Lower lobe of right lung (tissue), 2 donors: ENCODE measurements around the gene NRGN. TPM values are rescaled to one million over a fixed set of nuclear protein-coding genes. Genes with fewer than 3 reads are reported as not detected.

Source experiments
- ATAC-seq, 2 donors: fragments of 200-7000 bp; cut with Tn5 transposase; one replicate each; pipeline ENCODE4 v1.9.1; 2020 to 2022; ENCODE audit warnings: mild to moderate bottlenecking in 2 of 2, moderate library complexity in 2 of 2
- DNase-seq: peaks from one replicate; pipeline ENCODE4 v3.0.0-alpha.2; 2020
- H3K27ac ChIP-seq: fragments of 200-600 bp; one replicate; pipeline ENCODE4 v1.8.0; 2022
- H3K27me3 ChIP-seq: fragments of 200-600 bp; one replicate; pipeline ENCODE4 v1.8.0; 2022; ENCODE audit warnings: low read depth
- H3K36me3 ChIP-seq: fragments of 200-600 bp; one replicate; pipeline ENCODE4 v1.8.0; 2022; ENCODE audit warnings: mild to moderate bottlenecking
- H3K4me1 ChIP-seq: fragments of 200-600 bp; one replicate; pipeline ENCODE4 v1.8.0; 2022
- H3K4me3 ChIP-seq: fragments of 200-600 bp; one replicate; pipeline ENCODE4 v1.8.0; 2022; ENCODE audit warnings: mild to moderate bottlenecking
- H3K9me3 ChIP-seq: fragments of 200-600 bp; one replicate; pipeline ENCODE4 v1.8.0; 2022
- intact Hi-C: fragments of 100-400 bp; cut with DNase I; formaldehyde crosslinking; loops from one replicate; pipeline ENCODE4 v1.11.0; 2022
- total RNA-seq: library from RNA; stranded (reverse); fragmentation: NEBNext Ultra II Directional; extraction: Animal tissue kit (Norgen Biotek cat#: 25700); gene quantifications from one replicate; pipeline ENCODE4 v1.2.1, GENCODE V29; 2021
- TF ChIP-seq, protein P1 (sequence below): fragments of 200-600 bp; IDR thresholded peaks from one replicate; pipeline ENCODE4 v1.8.0; 2022; ENCODE audit warnings: antibody characterized with exemption, mild to moderate bottlenecking
- donor health status: DM: no; HTN: yes; CAD: no; lungs with severe emphysema.

NRGN gene
- total RNA-seq, 1 donor from 2014 or later, result 99.1 TPM

DNA sequence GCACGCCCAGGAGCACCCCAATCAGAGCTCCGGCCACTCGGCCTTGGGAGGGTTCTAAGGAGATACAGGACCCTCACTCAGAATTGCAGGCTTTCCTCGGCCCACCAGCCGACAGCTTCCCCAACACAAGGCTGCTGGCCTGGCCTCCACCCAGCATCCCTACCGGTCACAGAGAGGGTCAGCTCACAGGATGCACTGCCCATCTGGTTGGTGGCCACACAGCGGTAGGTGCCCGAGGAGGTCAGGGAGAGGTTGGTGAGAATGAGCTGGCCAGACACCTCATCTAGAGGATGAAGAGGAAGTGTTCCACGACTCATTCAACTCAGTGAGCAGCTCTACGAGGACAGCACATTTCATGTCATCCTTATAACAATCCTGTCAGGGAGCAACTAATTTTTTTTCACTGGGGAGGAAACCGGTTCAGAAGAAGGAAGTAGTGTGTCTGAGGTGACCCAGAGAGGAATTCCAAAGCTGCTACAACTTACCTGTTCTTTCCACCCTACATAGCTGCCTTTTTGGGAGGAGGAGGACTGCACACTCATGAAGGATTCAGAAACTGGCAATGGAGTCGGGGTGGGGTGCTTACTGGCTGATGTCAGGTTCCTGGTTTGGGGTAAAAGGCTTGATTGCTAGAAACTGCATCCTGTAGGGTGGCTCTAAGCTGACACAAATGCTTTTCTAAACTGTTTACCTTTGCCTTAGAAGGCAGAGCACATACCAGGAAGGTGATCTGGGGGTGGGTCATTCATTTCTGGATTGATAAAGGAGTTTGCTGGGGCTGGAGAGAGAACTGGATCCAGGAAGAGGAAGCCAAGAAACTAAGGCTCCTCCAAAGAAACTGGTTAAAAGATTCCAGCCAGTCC, 9.0 kb downstream of the NRGN start:
- DNase-seq (no peak), ATAC-seq (no peak)
- H3K9me3 ChIP-seq, result no peaks in the 10 kb centered on the region
- no peaks in the 10 kb centered on the region for H3K27me3 ChIP-seq
- peak overlapping the region; percentile 80 for H3K27ac ChIP-seq
- H3K4me1 ChIP-seq, result peaks cover 61% of the 10 kb centered on the region
- intact Hi-C loops, result loop anchor here (10.0 kb wide), 1 partner anchor 74 kb away; the partner anchor contains the start of genes SIAE and SPA17
- no peak overlapping the region for H3K4me3 ChIP-seq
- H3K36me3 ChIP-seq, result peaks cover 14% of the 10 kb centered on the region
- TF ChIP-seq, protein P1, sequence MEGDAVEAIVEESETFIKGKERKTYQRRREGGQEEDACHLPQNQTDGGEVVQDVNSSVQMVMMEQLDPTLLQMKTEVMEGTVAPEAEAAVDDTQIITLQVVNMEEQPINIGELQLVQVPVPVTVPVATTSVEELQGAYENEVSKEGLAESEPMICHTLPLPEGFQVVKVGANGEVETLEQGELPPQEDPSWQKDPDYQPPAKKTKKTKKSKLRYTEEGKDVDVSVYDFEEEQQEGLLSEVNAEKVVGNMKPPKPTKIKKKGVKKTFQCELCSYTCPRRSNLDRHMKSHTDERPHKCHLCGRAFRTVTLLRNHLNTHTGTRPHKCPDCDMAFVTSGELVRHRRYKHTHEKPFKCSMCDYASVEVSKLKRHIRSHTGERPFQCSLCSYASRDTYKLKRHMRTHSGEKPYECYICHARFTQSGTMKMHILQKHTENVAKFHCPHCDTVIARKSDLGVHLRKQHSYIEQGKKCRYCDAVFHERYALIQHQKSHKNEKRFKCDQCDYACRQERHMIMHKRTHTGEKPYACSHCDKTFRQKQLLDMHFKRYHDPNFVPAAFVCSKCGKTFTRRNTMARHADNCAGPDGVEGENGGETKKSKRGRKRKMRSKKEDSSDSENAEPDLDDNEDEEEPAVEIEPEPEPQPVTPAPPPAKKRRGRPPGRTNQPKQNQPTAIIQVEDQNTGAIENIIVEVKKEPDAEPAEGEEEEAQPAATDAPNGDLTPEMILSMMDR, result no peak

DNA sequence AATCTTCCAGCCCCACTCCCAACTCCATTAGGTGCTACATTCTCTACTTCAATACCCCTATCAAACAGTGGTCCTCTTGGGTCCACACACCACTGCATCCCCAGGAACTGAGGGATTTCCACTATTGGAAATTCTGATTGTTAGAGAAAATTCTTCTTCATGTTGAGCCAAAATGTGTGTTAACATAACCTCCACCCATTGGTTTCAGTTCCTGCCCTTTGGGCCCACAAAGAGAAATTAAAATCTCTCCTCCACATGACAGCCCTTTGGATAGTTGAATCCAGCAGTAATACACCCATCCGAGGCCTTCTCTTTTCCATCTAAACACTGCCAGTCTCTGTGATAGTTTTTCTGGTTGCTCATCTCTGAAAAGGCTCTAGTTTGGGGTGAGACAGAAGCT, 10.2 kb downstream of the NRGN start:
- DNase-seq (no peak), ATAC-seq (no peak)
- Histone ChIP-seq H3K4me3 (no peak overlapping the region), H3K27me3 (no peaks in the 10 kb centered on the region), H3K36me3 (peaks cover 26% of the 10 kb centered on the region), H3K4me1 (peaks cover 73% of the 10 kb centered on the region), H3K27ac (no peak overlapping the region), H3K9me3 (no peaks in the 10 kb centered on the region)
- TF ChIP-seq, protein P1, result no peak
- intact Hi-C loops, result loop anchor here (10.0 kb wide), 1 partner anchor 75 kb away; the partner anchor contains the start of genes SIAE and SPA17

GRCh38 chr11:124751391-124751740, 11.6 kb downstream of the NRGN start:
- peaks cover 75% of the 10 kb centered on the region for H3K4me1 ChIP-seq
- peaks cover 36% of the 10 kb centered on the region for H3K36me3 ChIP-seq
- H3K9me3 ChIP-seq, result no peaks in the 10 kb centered on the region
- H3K27ac ChIP-seq, result peak overlapping the region; percentile 84
- H3K4me3 ChIP-seq, result peak overlapping the region; percentile 49
- peak in 1 of 2 donors; percentile 0 for ATAC-seq
- intact Hi-C loops, result no loop called here
- no peaks in the 10 kb centered on the region for H3K27me3 ChIP-seq
- DNase-seq, result no peak
- TF ChIP-seq, protein P1, result no peak

DNA sequence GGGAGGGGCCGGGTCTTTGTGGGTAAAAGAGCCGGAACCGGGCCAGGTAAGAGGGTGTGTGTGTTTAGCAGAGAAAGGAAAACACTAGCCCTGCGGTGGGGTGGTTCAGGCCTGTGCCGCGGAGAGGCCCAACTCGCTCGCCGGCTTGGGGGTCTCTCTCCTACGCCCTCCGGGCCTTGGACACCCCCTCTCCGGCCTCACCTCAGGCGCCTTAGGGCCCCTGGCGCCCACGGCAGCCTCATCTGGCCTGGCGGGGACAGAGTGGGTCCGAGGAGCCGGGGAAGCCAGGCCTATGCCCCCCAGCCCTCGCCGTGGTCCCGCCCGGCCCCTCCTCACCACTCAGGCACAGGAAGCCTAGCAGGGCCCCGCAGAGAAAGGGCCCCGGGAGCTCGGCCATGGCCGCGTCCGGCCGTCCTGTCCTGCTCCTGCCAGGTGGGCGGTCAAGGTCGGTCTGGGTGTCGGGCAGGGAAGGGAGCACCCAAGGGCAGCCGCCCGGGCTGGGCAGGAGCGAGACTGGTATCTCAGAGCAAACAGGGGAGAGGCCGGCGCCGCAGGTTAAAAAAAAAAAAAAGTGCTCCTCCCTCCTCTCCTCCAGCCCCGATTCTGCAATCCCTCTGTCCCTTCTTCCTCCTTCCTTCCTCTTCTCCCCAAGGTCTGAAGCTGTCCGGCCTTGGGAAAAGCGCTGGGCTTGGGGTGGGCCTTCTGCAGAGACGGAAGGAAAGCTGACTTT, 12.2 kb downstream of the NRGN start, which contains the start of gene VSIG2:
Gene VSIG2 (minus strand): TSS at position 515 of the 730 bp plus-strand sequence. CDS start 118 bp downstream, at position 397.
- peaks cover 36% of the 10 kb centered on the region for H3K36me3 ChIP-seq
- no peaks in the 10 kb centered on the region for H3K9me3 ChIP-seq
- H3K27me3 ChIP-seq, result no peaks in the 10 kb centered on the region
- TF ChIP-seq, protein P1, result no peak
- ATAC-seq, result peak; percentile 44 to 67
- peaks cover 73% of the 10 kb centered on the region for H3K4me1 ChIP-seq
- no peak for DNase-seq
- H3K27ac ChIP-seq, result peak within 1 kb of the TSS; percentile 84
- peak within 1 kb of the TSS; percentile 49 for H3K4me3 ChIP-seq
- intact Hi-C loops, result no loop called here

- TF ChIP-seq, protein P1, result no peak
- no peak for DNase-seq
- Histone ChIP-seq H3K36me3 (peaks cover 40% of the 10 kb centered on the region), H3K4me3 (peak overlapping the region; percentile 49), H3K9me3 (no peaks in the 10 kb centered on the region), H3K4me1 (peaks cover 73% of the 10 kb centered on the region), H3K27ac (peak overlapping the region; percentile 84), H3K27me3 (no peaks in the 10 kb centered on the region)
- intact Hi-C loops, result no loop called here
- ATAC-seq, result peak in 1 of 2 donors; percentile 4
These were observed 12.8 kb downstream of the NRGN start for GRCh38 chr11:124752471-124753102.
